ENCODE data around the gene SLC2A4RG.

The SLC2A4RG gene

GRCh38 chr20:63739130-63740069 lies at the start of gene SLC2A4RG:
Gene SLC2A4RG (plus strand): TSS chr20:63739776. CDS start chr20:63739913, 137 bp downstream.
- Mint-ChIP-seq H3K27me3 (peaks cover 35% of the 10 kb centered on the region), H3K27ac (no peak within 1 kb of the TSS), H3K9me3 (no peaks in the 10 kb centered on the region), H3K4me1 (ENCODE audit: low read depth) (peaks cover 48% of the 10 kb centered on the region), H3K36me3 (ENCODE audit: low read depth) (peaks cover 31% of the 10 kb centered on the region), H3K4me3 (peak within 1 kb of the TSS; percentile 64)
- intact Hi-C loops (cut with micrococcal nuclease): no loop called here

GRCh38 chr20:63690003-63690897 lies 49.3 kb upstream of the SLC2A4RG start:
- Mint-ChIP-seq H3K27me3 (no peaks in the 10 kb centered on the region), H3K9me3 (no peaks in the 10 kb centered on the region), H3K4me3 (no peak overlapping the region), H3K4me1 (ENCODE audit: low read depth) (peaks cover 62% of the 10 kb centered on the region), H3K27ac (peak overlapping the region; percentile 100), H3K36me3 (ENCODE audit: low read depth) (peaks cover 85% of the 10 kb centered on the region)
- intact Hi-C loops (cut with micrococcal nuclease): no loop called here

- H3K4me1 Mint-ChIP-seq (ENCODE audit: low read depth): peaks cover 62% of the 10 kb centered on the region
- no peaks in the 10 kb centered on the region for H3K27me3 Mint-ChIP-seq
- intact Hi-C loops (cut with micrococcal nuclease): no loop called here
- H3K9me3 Mint-ChIP-seq: no peaks in the 10 kb centered on the region
- no peak overlapping the region for H3K4me3 Mint-ChIP-seq
- peak overlapping the region; percentile 64 for H3K27ac Mint-ChIP-seq
- peaks cover 85% of the 10 kb centered on the region for H3K36me3 Mint-ChIP-seq (ENCODE audit: low read depth)
Observed at GRCh38 chr20:63690898-63691710, 48.5 kb upstream of the SLC2A4RG start.

GRCh38 chr20:63691711-63692435 lies 47.7 kb upstream of the SLC2A4RG start:
- intact Hi-C loops (cut with micrococcal nuclease): no loop called here
- no peak overlapping the region for H3K4me3 Mint-ChIP-seq
- peak overlapping the region; percentile 64 for H3K27ac Mint-ChIP-seq
- H3K36me3 Mint-ChIP-seq (ENCODE audit: low read depth): peaks cover 87% of the 10 kb centered on the region
- H3K9me3 Mint-ChIP-seq: no peaks in the 10 kb centered on the region
- H3K27me3 Mint-ChIP-seq: no peaks in the 10 kb centered on the region
- peaks cover 62% of the 10 kb centered on the region for H3K4me1 Mint-ChIP-seq (ENCODE audit: low read depth)

GRCh38 chr20:63692436-63693082 lies 47.0 kb upstream of the SLC2A4RG start:
- no peak overlapping the region for H3K4me3 Mint-ChIP-seq
- peaks cover 3% of the 10 kb centered on the region for H3K27me3 Mint-ChIP-seq
- H3K36me3 Mint-ChIP-seq (ENCODE audit: low read depth): peaks cover 94% of the 10 kb centered on the region

GRCh38 chr20:63693083-63693732 lies 46.4 kb upstream of the SLC2A4RG start:
- H3K4me1 Mint-ChIP-seq (ENCODE audit: low read depth): peaks cover 62% of the 10 kb centered on the region
- no peak overlapping the region for H3K4me3 Mint-ChIP-seq
- H3K27ac Mint-ChIP-seq: peak overlapping the region; percentile 64
- intact Hi-C loops (cut with micrococcal nuclease): no loop called here
- no peaks in the 10 kb centered on the region for H3K9me3 Mint-ChIP-seq
- peaks cover 97% of the 10 kb centered on the region for H3K36me3 Mint-ChIP-seq (ENCODE audit: low read depth)
- H3K27me3 Mint-ChIP-seq: peaks cover 3% of the 10 kb centered on the region

More at GRCh38 chr20:63692436-63693082, 47.0 kb upstream of the SLC2A4RG start:
- no peaks in the 10 kb centered on the region for H3K9me3 Mint-ChIP-seq
- intact Hi-C loops (cut with micrococcal nuclease): no loop called here
- H3K4me1 Mint-ChIP-seq (ENCODE audit: low read depth): peaks cover 62% of the 10 kb centered on the region
- peak overlapping the region; percentile 64 for H3K27ac Mint-ChIP-seq

- H3K27me3 Mint-ChIP-seq: peaks cover 3% of the 10 kb centered on the region
- H3K36me3 Mint-ChIP-seq (ENCODE audit: low read depth): peaks cover 95% of the 10 kb centered on the region
- H3K27ac Mint-ChIP-seq: no peak overlapping the region
- intact Hi-C loops (cut with micrococcal nuclease): no loop called here
- H3K9me3 Mint-ChIP-seq: no peaks in the 10 kb centered on the region
- no peak overlapping the region for H3K4me3 Mint-ChIP-seq
- H3K4me1 Mint-ChIP-seq (ENCODE audit: low read depth): peaks cover 58% of the 10 kb centered on the region
Observed at GRCh38 chr20:63693733-63694583, 45.6 kb upstream of the SLC2A4RG start.

- intact Hi-C loops (cut with micrococcal nuclease): no loop called here
Observed at GRCh38 chr20:63694584-63695423, 44.8 kb upstream of the SLC2A4RG start.

GRCh38 chr20:63695424-63696305 lies 43.9 kb upstream of the SLC2A4RG start:
- Mint-ChIP-seq H3K27me3 (peaks cover 3% of the 10 kb centered on the region), H3K36me3 (ENCODE audit: low read depth) (peaks cover 96% of the 10 kb centered on the region), H3K27ac (peak overlapping the region; percentile 32), H3K9me3 (no peaks in the 10 kb centered on the region), H3K4me1 (ENCODE audit: low read depth) (peaks cover 62% of the 10 kb centered on the region), H3K4me3 (peak overlapping the region; percentile 36)
- intact Hi-C loops (cut with micrococcal nuclease): no loop called here

More at GRCh38 chr20:63694584-63695423, 44.8 kb upstream of the SLC2A4RG start:
- Mint-ChIP-seq H3K27me3 (peaks cover 3% of the 10 kb centered on the region), H3K9me3 (no peaks in the 10 kb centered on the region), H3K4me3 (no peak overlapping the region), H3K27ac (peak overlapping the region; percentile 32), H3K36me3 (ENCODE audit: low read depth) (peaks cover 96% of the 10 kb centered on the region), H3K4me1 (ENCODE audit: low read depth) (peaks cover 62% of the 10 kb centered on the region)

- Mint-ChIP-seq H3K36me3 (ENCODE audit: low read depth) (peaks cover 92% of the 10 kb centered on the region), H3K4me3 (peak overlapping the region; percentile 60), H3K27me3 (peaks cover 3% of the 10 kb centered on the region), H3K9me3 (no peaks in the 10 kb centered on the region), H3K4me1 (ENCODE audit: low read depth) (peaks cover 57% of the 10 kb centered on the region), H3K27ac (peak overlapping the region; percentile 32)
- intact Hi-C loops (cut with micrococcal nuclease): no loop called here
Observed at GRCh38 chr20:63696306-63696627, 43.3 kb upstream of the SLC2A4RG start.
